Muscle of leg (tissue), 11 donors: ENCODE data around the gene AMIGO1. TPM values are rescaled to one million over a fixed set of nuclear protein-coding genes. Genes with fewer than 3 reads are reported as not detected.
A peak's percentile ranks its signal among the peaks of the same experiment; 100 is the strongest.
"Not testable (repeated sequence)": the region's sequence is repeated elsewhere in the genome, so short reads cannot be mapped to it uniquely, and the experiment has no call there.

Source experiments
- DNase-seq: peaks from one replicate; pipeline ENCODE4 v3.0.0; 2013
- H3K27ac ChIP-seq: one replicate; pipeline ENCODE4 v1.5.1; 2013; ENCODE audit warnings: mild to moderate bottlenecking, low read length, control low read depth
- H3K27me3 ChIP-seq: one replicate; pipeline ENCODE4 v1.6.1; 2013; ENCODE audit warnings: low read length; ENCODE audit not compliant: control insufficient read depth, insufficient read depth
- H3K36me3 ChIP-seq: one replicate; pipeline ENCODE4 v1.6.1; 2013; ENCODE audit warnings: low read length; ENCODE audit not compliant: control insufficient read depth, insufficient read depth
- H3K4me1 ChIP-seq: one replicate; pipeline ENCODE4 v1.6.1; 2013; ENCODE audit warnings: low read length; ENCODE audit not compliant: control insufficient read depth, insufficient read depth
- H3K4me3 ChIP-seq: one replicate; pipeline ENCODE4 v1.5.1; 2013; ENCODE audit warnings: low read length, control low read depth
- H3K9me3 ChIP-seq: replicated peaks from 2 replicates; pipeline ENCODE4 v1.6.1; 2013; ENCODE audit warnings: low read depth, low read length; ENCODE audit not compliant: control insufficient read depth
- WGBS: methylation state at CpG from one replicate; pipeline ENCODE4 v1.1.5; 2013; ENCODE audit warnings: missing lambda C conversion rate; ENCODE audit not compliant: insufficient coverage; 5-methylcytosine and 5-hydroxymethylcytosine counted together
- polyA plus RNA-seq, 8 donors: library from polyadenylated mRNA; unstranded; fragments of 120-200 nt; gene quantifications; one replicate each; pipeline versions ENCODE4 v1.2.1 to v1.2.3, GENCODE V29; 2013; ENCODE audit warnings: inconsistent platforms in 1 of 8, low replicate concordance in 1 of 8; ENCODE audit not compliant: insufficient read length in 8 of 8, insufficient read depth in 1 of 8
- total RNA-seq: library from RNA; stranded (reverse); fragments of 120-200 nt; gene quantifications from one replicate; pipeline ENCODE4 v1.2.4, GENCODE V29; 2013

Gene AMIGO1
- total and polyA plus RNA-seq, 9 donors = 8.5 to 13.8 (median 12.0) TPM

- Histone ChIP-seq H3K27me3 (peaks cover 40% of the 10 kb centered on the region), H3K4me3 (no peak overlapping the region), H3K9me3 (no peaks in the 10 kb centered on the region), H3K27ac (no peak overlapping the region), H3K4me1 (peaks cover 26% of the 10 kb centered on the region), H3K36me3 (peaks cover 23% of the 10 kb centered on the region)
- no peak for DNase-seq
- 65% methylated on average over 1 of the region's 1 CpG for WGBS
Measured at GRCh38 chr1:109474697-109475096, 34.8 kb downstream of the AMIGO1 start.

- H3K9me3 ChIP-seq, H3K4me3 ChIP-seq, DNase-seq: not testable (repeated sequence)
- Histone ChIP-seq H3K4me1 (peaks cover 18% of the 10 kb centered on the region), H3K27ac (peak overlapping the region; percentile 56), H3K27me3 (peaks cover 41% of the 10 kb centered on the region), H3K36me3 (peaks cover 18% of the 10 kb centered on the region)
- 86% methylated on average over 6 of the region's 12 CpGs for WGBS
Measured at GRCh38 chr1:109473284-109474057, 36.1 kb downstream of the AMIGO1 start.

- H3K9me3 ChIP-seq = no peaks in the 10 kb centered on the region
- WGBS = 35% methylated on average over 2 of the region's 3 CpGs
- H3K27me3 ChIP-seq = peaks cover 41% of the 10 kb centered on the region
- peak overlapping the region; percentile 56 for H3K27ac ChIP-seq
- peaks cover 18% of the 10 kb centered on the region for H3K4me1 ChIP-seq
- no peak for DNase-seq
- H3K36me3 ChIP-seq = peaks cover 11% of the 10 kb centered on the region
- no peak overlapping the region for H3K4me3 ChIP-seq
Measured at GRCh38 chr1:109472779-109473178, 36.7 kb downstream of the AMIGO1 start.

GRCh38 chr1:109470245-109470644 lies 39.3 kb downstream of the AMIGO1 start:
- Histone ChIP-seq H3K4me1 (peaks cover 24% of the 10 kb centered on the region), H3K9me3 (no peaks in the 10 kb centered on the region), H3K27ac (no peak overlapping the region), H3K4me3 (no peak overlapping the region), H3K27me3 (peaks cover 54% of the 10 kb centered on the region), H3K36me3 (peaks cover 2% of the 10 kb centered on the region)
- no peak for DNase-seq
- 29% methylated on average over 2 of the region's 6 CpGs for WGBS

- Histone ChIP-seq H3K9me3 (no peaks in the 10 kb centered on the region), H3K4me3 (no peak overlapping the region), H3K36me3 (no peaks in the 10 kb centered on the region), H3K27ac (no peak overlapping the region), H3K4me1 (peaks cover 22% of the 10 kb centered on the region), H3K27me3 (peaks cover 61% of the 10 kb centered on the region)
- no peak for DNase-seq
- 8% methylated on average over 2 of the region's 2 CpGs for WGBS
Measured at GRCh38 chr1:109468903-109469302, 40.6 kb downstream of the AMIGO1 start.

GRCh38 chr1:109468061-109468460 lies 41.5 kb downstream of the AMIGO1 start:
- WGBS = 67% methylated on average over 1 of the region's 1 CpG
- DNase-seq = no peak
- peaks cover 19% of the 10 kb centered on the region for H3K4me1 ChIP-seq
- peak overlapping the region; percentile 48 for H3K4me3 ChIP-seq
- no peaks in the 10 kb centered on the region for H3K36me3 ChIP-seq
- H3K27me3 ChIP-seq = peaks cover 61% of the 10 kb centered on the region
- H3K9me3 ChIP-seq = no peaks in the 10 kb centered on the region
- H3K27ac ChIP-seq = peak overlapping the region; percentile 85

GRCh38 chr1:109467301-109467777 lies 42.2 kb downstream of the AMIGO1 start:
- peak overlapping the region; percentile 85 for H3K27ac ChIP-seq
- no peaks in the 10 kb centered on the region for H3K9me3 ChIP-seq
- peak overlapping the region; percentile 48 for H3K4me3 ChIP-seq
- WGBS = 18% methylated on average over 7 of the region's 23 CpGs
- peaks cover 61% of the 10 kb centered on the region for H3K27me3 ChIP-seq
- H3K36me3 ChIP-seq = no peaks in the 10 kb centered on the region
- peaks cover 14% of the 10 kb centered on the region for H3K4me1 ChIP-seq
- DNase-seq = peak; percentile 76

- Histone ChIP-seq H3K4me1 (peaks cover 10% of the 10 kb centered on the region), H3K36me3 (no peaks in the 10 kb centered on the region), H3K27ac (peak within 1 kb of the TSS; percentile 91), H3K27me3 (peaks cover 64% of the 10 kb centered on the region), H3K9me3 (no peaks in the 10 kb centered on the region), H3K4me3 (peak within 1 kb of the TSS; percentile 54)
- under 1% methylated on average over 75 of the region's 88 CpGs for WGBS
- peak; percentile 65 for DNase-seq
Measured at GRCh38 chr1:109466452-109467300, 42.9 kb downstream of the AMIGO1 start, which contains the start of gene SYPL2. TSS of gene SYPL2 (plus strand) at chr1:109466546. CDS start at chr1:109466844, 298 bp downstream.

GRCh38 chr1:109466125-109466451 lies 43.4 kb downstream of the AMIGO1 start:
- Histone ChIP-seq H3K27me3 (peaks cover 67% of the 10 kb centered on the region), H3K4me3 (peak overlapping the region; percentile 54), H3K36me3 (no peaks in the 10 kb centered on the region), H3K9me3 (no peaks in the 10 kb centered on the region), H3K4me1 (peaks cover 10% of the 10 kb centered on the region), H3K27ac (peak overlapping the region; percentile 70)
- WGBS = 2% methylated on average over 21 of the region's 24 CpGs
- DNase-seq = no peak

GRCh38 chr1:109457819-109458218 lies 51.7 kb downstream of the AMIGO1 start:
- Histone ChIP-seq H3K36me3 (no peaks in the 10 kb centered on the region), H3K27me3 (peaks cover 22% of the 10 kb centered on the region), H3K4me1 (no peaks in the 10 kb centered on the region), H3K9me3 (no peaks in the 10 kb centered on the region), H3K27ac (no peak overlapping the region), H3K4me3 (no peak overlapping the region)
- no CpG with 5 or more reads among the region's 4 CpGs for WGBS
- DNase-seq = no peak
